Neuronal stem cell (in vitro differentiated cells): ENCODE measurements around the gene KCNN4.

Experiments
- DNase-seq: peaks from one replicate; pipeline ENCODE4 v3.0.0-alpha.2; 2013; ENCODE audit warnings: low spot score
- H2AFZ ChIP-seq: one replicate; pipeline ENCODE4 v1.6.1; 2013; ENCODE audit warnings: mild to moderate bottlenecking, low read length, inconsistent platforms
- H2AK5ac ChIP-seq: 2 replicates; pipeline ENCODE4 v1.6.1; 2013; ENCODE audit warnings: low read depth, mild to moderate bottlenecking, inconsistent platforms, low read length, moderate library complexity, mixed read lengths
- H2BK120ac ChIP-seq: 2 replicates; pipeline ENCODE4 v1.6.1; 2013; ENCODE audit warnings: low read depth, mild to moderate bottlenecking, inconsistent platforms, low read length, moderate library complexity, mixed read lengths
- H2BK12ac ChIP-seq: one replicate; pipeline ENCODE4 v1.6.1; 2013; ENCODE audit warnings: low read length, inconsistent platforms
- H2BK15ac ChIP-seq: 2 replicates; pipeline ENCODE4 v1.6.1; 2013; ENCODE audit warnings: mild to moderate bottlenecking, low read length, inconsistent platforms, mixed read lengths
- H2BK5ac ChIP-seq: one replicate; pipeline ENCODE4 v1.6.1; 2013; ENCODE audit warnings: inconsistent platforms, mild to moderate bottlenecking, low read length, moderate library complexity
- H3K14ac ChIP-seq: one replicate; pipeline ENCODE4 v1.6.1; 2013; ENCODE audit warnings: low read length, inconsistent platforms
- H3K18ac ChIP-seq: 2 replicates; pipeline ENCODE4 v1.6.1; 2013; ENCODE audit warnings: low read length, inconsistent platforms
- H3K23ac ChIP-seq: 2 replicates; pipeline ENCODE4 v1.6.1; 2013; ENCODE audit warnings: low read depth, mild to moderate bottlenecking, mixed read lengths, low read length, inconsistent platforms; ENCODE audit not compliant: poor library complexity
- H3K27ac ChIP-seq: replicated peaks from 3 replicates; pipeline ENCODE4 v1.5.1; 2013; ENCODE audit warnings: low read length, inconsistent platforms
- H3K27me3 ChIP-seq, 3 experiments: 2 replicates each; pipeline ENCODE4 v1.6.1; 2013; ENCODE audit warnings: low read length in 3 of 3, mild to moderate bottlenecking in 2 of 3, inconsistent platforms in 1 of 3, low read depth in 1 of 3, mixed read lengths in 1 of 3, moderate library complexity in 1 of 3; ENCODE audit not compliant: control insufficient read depth in 3 of 3, insufficient read depth in 3 of 3
- H3K36me3 ChIP-seq, 2 donors: replicated peaks in 1 of 2; 2 replicates each; pipeline ENCODE4 v1.6.1; 2013; ENCODE audit warnings: low read length in 2 of 2; ENCODE audit not compliant: control insufficient read depth in 2 of 2, insufficient read depth in 2 of 2
- H3K4ac ChIP-seq: 2 replicates; pipeline ENCODE4 v1.6.1; 2013; ENCODE audit warnings: inconsistent platforms, mild to moderate bottlenecking, low read length, moderate library complexity
- H3K4me1 ChIP-seq, 2 donors: 1 replicate in 1 of 2; 2 replicates in 1 of 2; pipeline ENCODE4 v1.6.1; 2013; ENCODE audit warnings: low read length in 2 of 2, low read depth in 1 of 2; ENCODE audit not compliant: control insufficient read depth in 2 of 2, insufficient read depth in 1 of 2
- H3K4me2 ChIP-seq: one replicate; pipeline ENCODE4 v1.6.1; 2013; ENCODE audit warnings: mild to moderate bottlenecking, low read length, inconsistent platforms; ENCODE audit not compliant: insufficient read depth, poor library complexity, severe bottlenecking
- H3K4me3 ChIP-seq, 2 donors: 2 replicates each; pipeline ENCODE4 v1.5.1; 2013; ENCODE audit warnings: low read length in 2 of 2, mild to moderate bottlenecking in 2 of 2, inconsistent platforms in 1 of 2, moderate library complexity in 1 of 2
- H3K79me1 ChIP-seq: one replicate; pipeline ENCODE4 v1.6.1; 2013; ENCODE audit warnings: low read depth, mild to moderate bottlenecking, inconsistent platforms, low read length, moderate library complexity
- H3K9ac ChIP-seq: one replicate; pipeline ENCODE4 v1.6.1; 2013; ENCODE audit warnings: mild to moderate bottlenecking, low read depth, low read length, inconsistent platforms; ENCODE audit not compliant: poor library complexity
- H3K9me3 ChIP-seq, 2 donors: replicated peaks in 1 of 2; 2 replicates each; pipeline versions ENCODE3 to v1.6.1; 2013; ENCODE audit warnings: low read length in 2 of 2, mild to moderate bottlenecking in 2 of 2, inconsistent platforms in 1 of 2, low read depth in 1 of 2, mixed read lengths in 1 of 2, moderate library complexity in 1 of 2; ENCODE audit not compliant: control insufficient read depth in 2 of 2, insufficient read depth in 1 of 2
- H4K8ac ChIP-seq: one replicate; pipeline ENCODE4 v1.6.1; 2013; ENCODE audit warnings: low read depth, mild to moderate bottlenecking, inconsistent platforms, low read length, moderate library complexity
- H4K91ac ChIP-seq: one replicate; pipeline ENCODE4 v1.6.1; 2013; ENCODE audit warnings: low read length, low read depth, mild to moderate bottlenecking, inconsistent platforms; ENCODE audit not compliant: poor library complexity
- WGBS, 2 donors: extraction: QIAGEN DNeasy Blood & Tissue Kit; methylation state at CpG; one replicate each; pipeline ENCODE4 v1.1.7; 2013; ENCODE audit warnings: missing lambda C conversion rate in 2 of 2, mixed read lengths in 1 of 2; ENCODE audit not compliant: insufficient read length in 2 of 2, insufficient replicate concordance in 1 of 2; ENCODE audit errors: extremely low coverage in 2 of 2; 5-methylcytosine and 5-hydroxymethylcytosine counted together

Gene KCNN4

GRCh38 chr19:43748685-43749084, 32.1 kb downstream of the KCNN4 start:
- Histone ChIP-seq H3K9me3 (no peaks in the 10 kb centered on the region), H3K23ac (no peak overlapping the region), H2AK5ac (no peak overlapping the region), H3K14ac (no peak overlapping the region), H4K91ac (no peak overlapping the region), H3K4me2 (no peak overlapping the region), H3K36me3 (peaks cover 42 to 83% of the 10 kb centered on the region in 2 donors), H3K27ac (no peak overlapping the region), H3K18ac (no peak overlapping the region), H2BK120ac (no peak overlapping the region), H2BK5ac (no peak overlapping the region), H3K4ac (no peak overlapping the region), H2BK12ac (no peak overlapping the region), H3K4me1 (no peaks in the 10 kb centered on the region), H2BK15ac (no peak overlapping the region), H2AFZ (no peak overlapping the region), H3K9ac (no peak overlapping the region), H3K27me3 (no peaks in the 10 kb centered on the region), H4K8ac (no peak overlapping the region), H3K79me1 (peaks cover 3% of the 10 kb centered on the region), H3K4me3 (no peak overlapping the region)
- no peak for DNase-seq
- no CpG with 5 or more reads among the region's 4 CpGs for WGBS, 2 donors

- Histone ChIP-seq H3K18ac (no peak overlapping the region), H3K14ac (no peak overlapping the region), H3K36me3 (peaks cover 44 to 88% of the 10 kb centered on the region in 2 donors), H3K4me3 (no peak overlapping the region), H3K9me3 (no peaks in the 10 kb centered on the region), H2BK120ac (no peak overlapping the region), H3K4me2 (no peak overlapping the region), H3K27ac (no peak overlapping the region), H2BK12ac (no peak overlapping the region), H3K23ac (no peak overlapping the region), H2AK5ac (no peak overlapping the region), H2BK15ac (no peak overlapping the region), H3K79me1 (peaks cover 3% of the 10 kb centered on the region), H4K91ac (no peak overlapping the region), H3K4ac (no peak overlapping the region), H3K4me1 (no peaks in the 10 kb centered on the region), H2AFZ (no peak overlapping the region), H3K27me3 (no peaks in the 10 kb centered on the region), H4K8ac (no peak overlapping the region), H2BK5ac (no peak overlapping the region), H3K9ac (no peak overlapping the region)
- DNase-seq = no peak
- no CpG with 5 or more reads among the region's 4 CpGs for WGBS, 2 donors
Measured at GRCh38 chr19:43748205-43748594, 32.6 kb downstream of the KCNN4 start.

- Histone ChIP-seq H3K4me3 (no peak overlapping the region), H2AK5ac (no peak overlapping the region), H3K4me2 (no peak overlapping the region), H2BK12ac (no peak overlapping the region), H3K23ac (no peak overlapping the region), H3K27ac (no peak overlapping the region), H2BK120ac (no peak overlapping the region), H3K4me1 (no peaks in the 10 kb centered on the region), H3K4ac (no peak overlapping the region), H2BK5ac (no peak overlapping the region), H3K14ac (no peak overlapping the region), H3K9ac (no peak overlapping the region), H4K91ac (no peak overlapping the region), H3K79me1 (peaks cover 3% of the 10 kb centered on the region), H4K8ac (no peak overlapping the region), H3K9me3 (no peaks in the 10 kb centered on the region), H2BK15ac (no peak overlapping the region), H3K36me3 (peaks cover 46 to 89% of the 10 kb centered on the region in 2 donors), H2AFZ (no peak overlapping the region), H3K27me3 (no peaks in the 10 kb centered on the region), H3K18ac (no peak overlapping the region)
- DNase-seq = no peak
- no CpG with 5 or more reads among the region's 16 CpGs for WGBS, 2 donors
Measured at GRCh38 chr19:43747557-43748204, 33.1 kb downstream of the KCNN4 start.

GRCh38 chr19:43743059-43743458, 37.7 kb downstream of the KCNN4 start:
- H3K9me3 ChIP-seq = no peaks in the 10 kb centered on the region
- no peak overlapping the region for H4K91ac ChIP-seq
- no peak overlapping the region for H3K9ac ChIP-seq
- no peak overlapping the region for H2AK5ac ChIP-seq
- peaks cover 0 to 2% (median 0%) of the 10 kb centered on the region in 3 experiments for H3K27me3 ChIP-seq
- H2BK12ac ChIP-seq = no peak overlapping the region
- no peak overlapping the region for H3K4me3 ChIP-seq
- H3K18ac ChIP-seq = no peak overlapping the region
- H3K79me1 ChIP-seq = no peaks in the 10 kb centered on the region
- no peak overlapping the region for H2BK15ac ChIP-seq
- no peak overlapping the region for H2BK120ac ChIP-seq
- WGBS, 2 donors = no CpG with 5 or more reads among the region's 3 CpGs
- H3K23ac ChIP-seq = no peak overlapping the region
- H3K4me1 ChIP-seq = no peaks in the 10 kb centered on the region
- H3K14ac ChIP-seq = no peak overlapping the region
- no peak for DNase-seq
- no peak overlapping the region for H4K8ac ChIP-seq
- peaks cover 48 to 94% of the 10 kb centered on the region in 2 donors for H3K36me3 ChIP-seq
- H2BK5ac ChIP-seq = no peak overlapping the region
- no peak overlapping the region for H3K27ac ChIP-seq
- no peak overlapping the region for H3K4ac ChIP-seq
- no peak overlapping the region for H3K4me2 ChIP-seq
- no peak overlapping the region for H2AFZ ChIP-seq
